Globus pallidus (tissue), 1 donor: Measurements from ENCODE around the gene NT5C3A.
A peak's percentile ranks its signal among the peaks of the same experiment; 100 is the strongest.
"Not testable (repeated sequence)": the region's sequence is repeated elsewhere in the genome, so short reads cannot be mapped to it uniquely, and the experiment has no call there.

ENCODE experiments used
- DNase-seq: peaks from one replicate; pipeline ENCODE4 v3.0.0-alpha.2; 2015; ENCODE audit warnings: low spot score

The NT5C3A gene

DNA sequence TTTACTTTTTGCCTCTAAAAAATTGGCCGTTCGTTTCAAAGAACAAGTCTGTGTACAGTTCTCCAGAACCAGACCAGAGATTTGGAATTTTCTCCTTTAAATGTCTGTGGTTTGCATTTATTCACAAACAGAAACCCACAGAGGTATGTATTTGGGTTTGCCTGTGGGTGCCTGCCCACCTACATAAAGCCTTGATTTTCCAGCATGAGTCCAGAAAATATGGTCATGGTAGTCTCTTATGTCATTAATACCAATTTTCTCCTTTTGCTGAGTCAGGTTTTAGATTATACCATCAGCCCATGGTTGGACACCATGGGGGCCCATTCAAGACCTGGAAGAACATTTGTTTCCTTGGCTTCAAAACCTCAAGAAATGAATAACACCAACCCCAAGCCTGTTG is 82.7 kb downstream of the NT5C3A start:
- not testable (repeated sequence) for DNase-seq

DNA sequence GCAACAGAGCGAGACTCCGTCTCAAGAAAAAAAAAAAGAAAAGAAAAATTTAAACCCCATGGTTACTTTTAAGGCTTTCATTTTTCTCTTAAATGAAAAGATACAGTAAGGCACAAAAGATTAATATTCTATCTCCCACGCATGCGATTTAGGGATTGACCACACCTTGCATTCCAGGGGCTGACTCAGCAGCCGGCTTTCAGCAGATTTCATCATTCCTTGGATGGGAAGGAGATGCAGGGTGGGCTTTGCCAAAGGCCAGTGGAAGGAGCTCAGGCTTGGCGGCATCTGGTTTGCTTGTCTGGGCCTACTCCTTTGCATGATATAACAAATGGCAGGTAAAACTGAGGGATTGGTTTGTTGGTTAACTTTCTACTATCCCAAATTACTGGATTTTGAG is 83.3 kb downstream of the NT5C3A start:
- not testable (repeated sequence) for DNase-seq

DNA sequence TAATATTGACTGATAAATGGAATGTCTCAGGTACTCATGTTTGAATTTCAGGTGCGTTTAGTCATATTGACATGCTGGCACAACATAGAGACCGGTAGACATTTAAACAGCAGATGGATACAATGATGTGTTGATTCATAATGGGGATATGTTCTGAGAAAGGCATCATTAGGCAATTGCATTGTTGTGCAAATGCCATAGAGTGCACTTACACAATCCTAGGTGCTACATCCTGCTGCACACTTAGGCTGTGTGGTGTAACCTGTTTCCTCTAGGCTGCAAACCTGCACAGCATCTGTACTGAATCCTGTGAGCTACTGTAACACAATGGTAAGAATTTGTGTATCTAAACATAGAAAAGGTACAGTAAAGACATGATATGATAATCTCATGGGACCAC is 85.4 kb downstream of the NT5C3A start:
- DNase-seq = not testable (repeated sequence)

DNA sequence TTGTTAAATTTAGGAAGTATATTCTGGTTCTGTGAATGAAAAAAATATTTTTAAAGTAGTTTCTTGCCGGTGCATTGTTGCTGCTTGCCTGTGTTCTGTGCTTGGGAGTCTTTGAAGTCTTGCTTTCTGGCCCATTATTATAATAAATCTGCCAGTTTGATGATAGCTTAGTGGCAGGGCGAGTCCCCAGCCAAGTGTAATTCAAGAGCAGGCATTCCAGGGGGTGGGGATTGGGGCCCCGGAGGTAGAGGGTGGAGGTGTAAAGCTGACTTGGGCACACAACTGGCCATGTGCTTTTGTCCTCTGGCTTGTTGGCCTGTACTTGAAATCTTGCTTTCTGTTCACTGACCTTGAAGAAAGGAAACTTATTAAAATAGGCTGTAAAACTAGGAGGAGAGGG is 90.6 kb downstream of the NT5C3A start:
- not testable (repeated sequence) for DNase-seq

DNA sequence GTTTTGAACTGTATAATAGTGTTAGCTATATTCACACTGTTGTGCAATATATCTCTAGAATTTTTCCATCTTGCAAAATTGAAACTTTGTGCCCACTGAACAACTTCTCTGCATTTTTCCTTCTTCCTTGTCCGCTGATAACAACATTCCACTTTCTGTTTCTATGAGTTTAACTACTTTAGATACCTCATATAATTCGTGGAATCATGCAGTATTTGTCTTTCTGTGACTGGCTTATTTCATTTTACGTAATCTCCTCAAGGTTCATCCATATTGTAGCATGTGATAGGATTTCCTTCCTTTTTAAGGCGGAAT is 95.4 kb downstream of the NT5C3A start:
- DNase-seq = not testable (repeated sequence)

DNA sequence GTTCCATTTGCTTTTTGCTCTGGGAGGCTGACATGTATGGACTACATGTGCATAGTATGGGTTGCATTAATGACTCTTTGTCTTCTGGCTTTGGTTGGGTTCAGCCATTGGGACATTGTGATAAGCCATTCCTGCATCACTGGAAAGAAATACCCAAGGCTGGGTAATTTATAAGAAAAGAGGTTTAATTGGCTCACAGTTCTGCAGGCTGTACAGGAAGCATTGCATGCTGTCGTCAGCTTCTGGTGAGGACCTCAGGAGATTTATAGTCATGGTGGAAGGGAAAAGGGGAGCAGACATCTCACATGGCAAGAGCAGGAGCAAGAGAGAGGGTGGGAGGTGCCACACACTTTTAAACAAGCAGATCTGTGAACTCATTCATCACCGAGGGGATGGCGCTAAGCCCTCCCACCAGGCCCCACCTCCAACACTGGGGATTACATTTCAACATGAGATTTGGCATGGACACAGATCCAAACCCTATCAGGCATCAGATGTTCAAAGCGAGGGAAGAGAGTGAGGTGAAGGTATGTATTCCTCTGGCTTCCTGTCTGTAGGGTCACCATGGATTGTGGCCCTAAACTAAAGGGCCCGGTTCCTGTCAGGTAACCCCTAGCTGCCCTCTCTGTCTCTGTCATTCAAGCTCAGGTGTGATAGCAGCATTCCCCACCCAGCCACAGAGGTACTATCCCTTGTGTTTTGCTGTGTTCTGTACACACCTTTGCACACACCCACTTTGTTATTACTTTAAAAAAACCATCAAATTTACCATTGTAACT is 95.9 kb downstream of the NT5C3A start:
- not testable (repeated sequence) for DNase-seq

DNA sequence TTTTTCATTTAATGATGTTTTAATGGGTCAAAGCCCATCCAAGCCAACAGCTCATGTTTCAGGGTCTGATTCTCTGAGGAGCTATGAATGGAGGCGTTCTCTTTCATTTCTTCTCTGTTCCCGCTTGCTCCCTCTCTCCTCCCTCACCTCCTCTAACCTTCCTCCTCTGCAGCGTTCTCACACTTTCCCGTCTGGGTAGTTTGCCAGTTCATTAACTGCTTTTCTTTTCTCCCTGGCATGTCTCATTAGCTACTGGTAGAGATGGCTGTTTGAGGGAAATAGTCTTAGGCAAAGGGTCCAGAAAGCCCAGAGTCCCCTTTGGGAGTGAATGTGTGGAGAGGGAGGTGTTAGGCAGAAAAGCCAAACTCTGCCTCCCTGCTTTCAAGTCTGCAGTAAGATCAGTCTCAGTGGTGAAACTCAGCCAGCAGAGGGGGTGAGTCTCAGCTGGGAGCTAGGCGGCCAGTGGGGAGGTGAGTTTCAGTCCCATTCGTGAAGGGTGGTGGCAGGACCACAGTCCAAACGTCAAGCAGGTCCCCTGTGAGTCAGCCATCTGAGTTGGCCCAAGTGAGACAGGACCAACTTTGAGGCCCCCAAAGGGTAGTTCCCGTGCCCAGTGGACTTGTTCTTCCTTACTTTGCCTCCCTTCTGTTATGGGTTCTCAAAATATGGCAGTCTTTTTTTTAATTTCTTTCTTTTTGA is 98.0 kb downstream of the NT5C3A start:
- DNase-seq = peak; percentile 20
